Measurements from ENCODE around the gene RTN4RL2.

RTN4RL2 gene

DNA sequence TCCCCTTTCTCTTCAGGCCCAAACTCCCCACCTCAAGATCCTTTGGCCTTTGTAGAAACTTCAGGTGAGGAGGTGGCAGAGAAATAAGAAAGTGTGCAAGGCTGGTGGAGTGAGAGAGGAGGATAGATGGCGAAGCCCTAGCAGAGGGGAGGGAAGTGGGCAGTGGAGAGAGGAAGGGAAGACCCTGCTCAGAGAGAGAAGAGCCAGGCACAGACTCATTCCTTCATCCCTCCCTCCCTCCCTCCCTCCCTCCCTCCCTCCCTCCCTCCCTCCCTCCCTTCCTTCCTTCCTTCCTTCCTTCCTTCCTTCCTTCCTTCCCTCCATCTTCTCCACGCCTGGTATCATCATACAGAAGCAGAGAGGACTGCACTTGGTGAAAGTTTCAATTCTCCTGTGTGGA, 21.0 kb downstream of the RTN4RL2 start:
- DNase-seq (ENCODE audit: low spot score): no peak

DNA sequence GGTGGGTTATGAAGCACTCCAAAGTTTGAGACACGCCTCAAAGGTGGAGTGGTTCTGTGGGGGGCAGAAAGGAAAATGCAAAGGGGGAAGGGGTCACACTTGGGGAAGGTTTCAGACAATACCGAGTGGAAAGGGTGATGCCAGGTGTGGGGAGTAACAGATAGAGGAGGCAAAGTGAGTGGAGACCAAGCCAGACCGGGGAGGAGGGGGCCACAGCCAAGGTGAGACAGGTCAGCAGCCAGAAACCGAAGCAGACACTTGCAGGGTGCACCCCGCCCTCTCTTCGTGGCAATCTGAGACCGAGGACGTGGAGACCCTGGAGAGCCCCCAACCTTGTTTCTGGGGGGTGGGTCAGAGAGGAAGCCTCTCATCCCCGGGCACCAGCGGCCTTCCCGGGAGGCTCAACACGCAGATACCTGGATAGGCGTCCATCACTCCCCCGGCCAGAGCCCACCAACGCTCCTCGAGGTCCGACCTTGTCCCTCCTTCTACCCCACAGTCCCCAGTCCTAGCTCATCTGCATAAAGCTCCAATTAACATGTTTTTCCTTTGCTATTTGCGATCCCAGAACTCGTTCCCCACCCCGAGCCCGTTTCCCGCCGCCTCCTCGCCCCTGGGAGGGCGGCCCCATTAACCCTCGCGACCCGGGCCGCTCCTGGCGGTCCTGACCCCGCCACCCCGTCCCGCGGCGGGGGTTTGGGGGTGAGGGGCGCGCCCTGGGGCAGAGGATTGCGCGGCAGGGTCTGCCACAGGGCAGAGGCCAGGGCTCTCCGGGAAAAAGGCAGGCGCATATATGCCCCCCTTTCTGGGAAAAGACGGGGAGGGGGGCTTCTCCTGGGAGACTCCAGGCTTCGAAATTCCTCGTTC, 21.8 kb downstream of the RTN4RL2 start:
- DNase-seq (ENCODE audit: low spot score): no peak

DNA sequence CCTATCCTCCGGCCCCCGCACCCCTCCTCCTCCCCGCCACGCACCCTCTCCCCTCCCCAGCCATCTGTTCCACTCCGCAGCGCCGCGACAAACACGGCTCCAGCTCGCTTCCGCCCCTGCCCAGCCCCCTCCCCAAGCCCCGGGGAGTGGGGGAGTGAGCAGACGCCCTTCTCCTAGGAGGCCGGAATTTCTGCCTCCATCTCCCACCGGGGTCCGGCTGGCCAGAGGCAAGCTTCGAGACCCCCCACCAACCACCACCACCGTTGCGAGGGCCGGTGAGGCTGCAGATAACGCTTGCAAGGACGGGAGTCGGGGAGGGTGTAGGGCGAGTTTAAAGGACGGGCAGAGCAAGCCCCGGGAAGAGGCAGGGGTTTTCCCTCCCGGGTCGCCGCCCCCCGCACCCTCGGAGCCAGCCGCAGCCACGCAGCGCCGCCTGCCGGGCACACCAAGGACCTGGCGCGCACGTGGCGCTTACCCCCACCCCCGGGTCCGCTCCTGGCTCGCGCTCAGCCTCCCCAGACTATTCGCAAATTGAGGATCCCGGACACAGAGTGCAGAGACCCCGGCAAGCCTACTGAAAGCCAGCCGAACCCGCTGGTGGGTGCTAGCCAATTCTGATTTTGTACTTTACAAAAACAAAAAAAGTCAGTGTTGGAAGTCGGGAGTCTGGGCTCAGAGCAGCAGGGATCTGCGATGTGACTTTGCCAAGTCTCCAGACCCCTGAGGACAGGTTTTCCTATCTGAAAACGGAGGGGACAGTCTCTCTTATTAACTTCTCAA, 22.6 kb downstream of the RTN4RL2 start:
- DNase-seq (ENCODE audit: low spot score): peak; percentile 47

- no peak for DNase-seq (ENCODE audit: low spot score)
Measured at GRCh38 chr11:57483562-57483918, 23.2 kb downstream of the RTN4RL2 start.

- DNase-seq (ENCODE audit: low spot score): no peak
Measured at GRCh38 chr11:57484141-57484710, 23.9 kb downstream of the RTN4RL2 start.

DNA sequence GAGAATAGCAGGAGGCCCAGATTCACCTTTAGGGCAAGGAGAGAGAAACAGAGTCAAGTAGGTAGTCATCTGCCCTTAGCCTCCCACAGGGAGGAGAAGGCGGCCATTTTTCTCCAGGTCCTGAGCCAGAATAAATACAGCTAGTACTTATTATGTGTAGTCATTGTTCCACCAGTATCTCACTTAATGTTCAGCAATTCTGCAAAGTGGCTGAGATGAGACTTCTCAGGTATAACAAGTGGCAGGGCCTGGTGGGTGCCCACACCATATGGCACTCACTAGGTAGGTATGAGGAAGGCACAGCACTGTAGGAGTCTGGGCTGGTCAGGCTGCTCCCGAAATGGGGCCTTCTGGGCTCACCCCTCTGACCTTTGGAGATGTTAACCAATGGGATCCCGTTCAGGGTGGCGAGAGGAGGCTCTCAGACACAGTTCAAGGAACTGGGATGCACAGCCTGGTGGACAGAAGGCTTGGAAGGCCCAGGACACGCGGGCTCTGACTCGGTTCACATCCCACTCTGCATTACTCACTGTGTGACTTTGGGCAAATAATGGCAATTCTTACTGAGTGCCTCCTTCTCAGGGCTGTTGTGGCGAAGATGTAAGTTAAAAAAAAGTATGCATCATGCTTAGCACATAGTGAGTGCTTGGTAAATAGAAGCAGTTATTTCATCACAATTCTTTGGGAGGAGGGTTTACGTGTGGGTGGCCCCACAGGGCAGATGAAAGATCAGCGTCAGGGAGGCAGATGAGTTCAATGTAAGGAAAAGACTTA, 25.1 kb downstream of the RTN4RL2 start:
- DNase-seq (ENCODE audit: low spot score): no peak

DNA sequence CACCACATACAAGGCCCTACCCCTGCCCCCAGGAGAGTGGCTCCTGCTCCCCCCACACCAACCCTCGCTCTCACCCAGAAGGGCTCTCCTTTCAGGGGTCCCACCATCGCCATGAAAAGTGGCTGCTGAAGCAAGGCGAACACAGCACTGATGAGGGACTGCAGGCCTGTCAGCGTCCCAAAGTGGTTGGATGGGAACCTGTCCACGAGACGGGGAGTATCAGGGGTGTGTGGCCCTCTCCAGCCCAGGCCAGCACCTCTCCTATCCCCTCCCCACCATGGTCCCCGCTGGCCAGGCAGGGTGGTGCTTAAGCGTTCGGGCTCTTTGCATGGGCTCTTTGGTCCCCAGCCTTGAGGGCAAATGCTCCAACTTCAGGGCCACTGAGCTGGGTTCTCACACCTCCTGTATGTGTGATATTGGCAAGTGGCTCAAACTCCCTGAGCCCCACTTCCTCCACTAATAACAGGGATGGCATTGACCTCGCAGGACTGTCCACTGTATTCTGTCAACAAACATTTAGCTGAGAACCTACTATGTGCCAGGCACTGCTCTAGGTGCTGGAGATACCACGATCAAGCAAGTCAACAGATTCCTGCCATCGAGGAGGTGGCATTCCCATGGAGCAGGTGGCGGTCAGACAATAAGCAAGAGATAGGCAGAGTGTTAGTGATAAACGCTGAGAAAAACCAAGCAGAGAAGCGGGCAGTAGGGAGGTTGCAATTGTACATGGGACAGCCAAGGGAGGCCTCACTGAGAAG, 26.9 kb downstream of the RTN4RL2 start:
- no peak for DNase-seq (ENCODE audit: low spot score)

- DNase-seq (ENCODE audit: low spot score): no peak
Measured at GRCh38 chr11:57487920-57488659, 27.8 kb downstream of the RTN4RL2 start.

DNA sequence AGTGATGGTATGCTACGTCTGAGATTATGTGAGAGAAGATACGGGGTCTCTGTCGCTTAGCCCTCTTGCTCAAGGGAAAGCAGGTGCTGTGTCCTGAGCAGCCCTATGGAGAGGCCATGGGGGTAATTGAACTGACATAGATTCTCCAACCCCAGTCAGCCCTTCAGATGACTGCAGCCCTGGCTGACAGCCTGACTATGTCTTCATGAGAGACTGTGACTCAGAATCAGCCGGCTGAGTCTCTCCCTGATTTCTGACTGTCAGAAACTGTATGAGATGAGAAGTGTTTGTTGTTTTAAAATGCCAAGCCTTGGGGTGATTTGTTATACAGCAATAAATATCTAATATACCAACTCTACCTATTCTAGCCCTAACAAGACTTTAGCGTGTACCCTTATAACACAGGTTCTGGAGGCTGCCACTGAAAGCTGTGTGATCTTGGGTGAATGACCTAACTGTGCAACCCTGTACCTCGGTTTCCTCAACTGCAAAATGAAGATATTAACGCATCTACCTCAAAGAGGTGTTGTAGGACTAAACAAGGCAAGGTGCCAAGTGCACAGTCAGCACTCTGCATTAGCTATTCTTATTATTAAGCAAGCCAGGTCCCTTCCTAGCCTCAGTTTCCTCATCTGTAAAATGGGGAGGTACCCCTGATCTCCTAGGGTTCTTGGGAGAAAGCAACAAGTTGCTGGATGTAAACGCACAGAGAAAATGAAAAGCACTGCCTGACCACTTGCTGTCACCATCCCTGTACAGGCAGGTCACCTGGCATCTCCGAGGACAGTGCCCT, 30.3 kb downstream of the RTN4RL2 start:
- DNase-seq (ENCODE audit: low spot score): no peak

GRCh38 chr11:57491371-57492061, 31.2 kb downstream of the RTN4RL2 start:
- peak; percentile 62 for DNase-seq (ENCODE audit: low spot score)

GRCh38 chr11:57493507-57494503, 33.5 kb downstream of the RTN4RL2 start:
- peak; percentile 77 for DNase-seq (ENCODE audit: low spot score)

- DNase-seq (ENCODE audit: low spot score): no peak
Measured at GRCh38 chr11:57496109-57496820, 35.9 kb downstream of the RTN4RL2 start.

DNA sequence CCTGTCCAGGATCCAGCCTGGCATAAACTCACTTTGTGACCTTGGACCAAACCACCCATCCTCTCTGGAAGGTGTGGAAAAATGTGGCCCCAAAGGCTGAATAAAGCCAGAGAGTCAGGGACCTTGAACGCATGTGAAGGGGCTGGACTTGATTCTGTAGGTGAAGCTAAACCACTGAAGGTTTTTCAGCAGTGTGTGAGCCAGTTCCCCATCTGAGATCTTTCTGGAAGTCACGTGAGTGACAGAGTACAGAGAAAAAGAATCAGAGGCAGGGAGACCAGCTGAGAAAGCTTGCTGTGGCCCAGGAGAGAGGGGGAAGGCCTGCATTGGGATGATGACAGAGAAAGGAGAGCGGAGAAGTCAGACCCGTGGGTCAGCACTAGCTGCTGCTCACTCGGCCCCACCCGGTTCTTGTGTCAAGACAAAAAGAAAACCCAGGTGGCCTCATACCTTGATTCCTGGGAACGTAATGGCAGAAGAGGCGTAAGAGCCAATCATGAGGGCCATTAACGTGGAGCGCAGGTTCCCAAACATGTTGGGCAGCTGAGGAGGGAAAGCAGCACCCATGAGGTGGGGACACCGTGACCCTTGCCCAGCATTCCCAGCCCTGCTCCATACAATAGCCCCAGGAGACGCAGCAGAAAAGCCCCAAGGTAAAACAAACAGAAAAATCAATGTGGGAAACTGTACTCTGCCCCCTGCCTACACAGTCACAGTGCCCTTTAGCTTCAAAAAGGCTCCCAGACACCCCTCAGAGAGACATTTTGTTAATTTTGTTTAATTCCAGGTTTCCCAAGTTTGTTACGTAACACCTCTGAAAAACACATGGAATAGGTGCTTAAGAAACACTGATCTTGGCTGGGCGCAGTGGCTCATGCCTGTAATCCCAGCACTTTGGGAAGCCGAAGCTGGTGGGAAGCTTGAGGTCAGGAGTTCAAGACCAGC, 37.2 kb downstream of the RTN4RL2 start:
- DNase-seq (ENCODE audit: low spot score): no peak

DNA sequence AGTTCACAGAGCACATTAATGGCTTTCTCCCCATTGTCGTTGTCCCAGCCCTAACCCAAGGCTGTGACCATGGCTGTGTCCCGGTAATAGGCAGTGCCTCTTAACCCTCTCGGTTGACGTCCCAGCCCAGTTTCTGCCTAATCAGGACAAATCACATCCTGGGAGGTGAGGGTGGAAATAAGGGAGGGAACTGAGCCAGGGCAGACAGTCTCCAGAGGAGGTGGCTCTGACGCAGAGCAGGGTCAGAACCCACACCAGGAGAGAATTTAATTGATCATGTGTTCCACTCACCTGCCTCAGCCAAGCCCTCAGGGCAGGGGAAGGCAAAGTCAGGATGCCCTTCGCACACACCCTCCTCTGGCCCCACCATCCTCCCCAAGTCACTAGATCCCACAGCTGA, 38.2 kb downstream of the RTN4RL2 start:
- DNase-seq (ENCODE audit: low spot score): no peak

- DNase-seq (ENCODE audit: low spot score): peak; percentile 48
Measured at GRCh38 chr11:57499413-57499982, 39.2 kb downstream of the RTN4RL2 start.

DNA sequence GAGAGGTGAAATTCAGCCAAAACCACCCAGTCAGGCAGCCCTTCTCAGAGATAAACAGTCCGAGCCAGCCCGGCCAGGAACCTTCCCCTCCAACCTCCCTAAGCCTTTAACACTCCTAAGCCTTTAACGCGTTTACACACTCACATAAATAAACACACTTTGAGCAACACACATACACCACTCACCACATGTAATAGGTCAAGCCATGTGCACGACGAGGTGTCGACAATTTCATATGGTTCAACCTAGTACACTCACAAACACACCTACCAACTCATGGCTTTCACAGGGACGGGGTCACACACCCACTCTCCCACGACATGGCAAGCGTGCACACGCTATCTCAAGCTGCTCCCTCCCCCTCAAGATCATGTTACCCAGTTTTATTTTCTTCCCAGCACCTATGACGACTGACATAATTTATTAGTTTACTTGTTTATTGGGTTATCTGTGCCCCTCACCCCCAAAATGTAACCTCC, 39.7 kb downstream of the RTN4RL2 start:
- no peak for DNase-seq (ENCODE audit: low spot score)

Data from activated CD4-positive, alpha-beta T cell treated with anti-CD3 and anti-CD28 coated beads, Interleukin-2, Interleukin-4, amounts not matched to agents 100 ng/mL and 50 ng/mL, durations not matched to agents 16 hours and 8 hours (primary cell).